Neuron (in vitro differentiated cells): ENCODE measurements around the gene RHD.
A peak's percentile ranks its signal among the peaks of the same experiment; 100 is the strongest.
"Not testable (repeated sequence)": the region's sequence is repeated elsewhere in the genome, so short reads cannot be mapped to it uniquely, and the experiment has no call there.

Experiments
- H2AFZ ChIP-seq: one replicate; pipeline ENCODE4 v1.6.1; 2013; ENCODE audit warnings: low read depth, mild to moderate bottlenecking, inconsistent platforms, low read length, moderate library complexity
- H3K27me3 ChIP-seq: one replicate; pipeline ENCODE4 v1.6.1; 2013; ENCODE audit warnings: low read length; ENCODE audit not compliant: insufficient read depth
- H3K36me3 ChIP-seq: one replicate; pipeline ENCODE4 v1.6.1; 2013; ENCODE audit warnings: low read length; ENCODE audit not compliant: insufficient read depth
- H3K4me1 ChIP-seq: one replicate; pipeline ENCODE4 v1.6.1; 2013; ENCODE audit warnings: low read length; ENCODE audit not compliant: insufficient read depth
- H3K4me3 ChIP-seq: 2 replicates; pipeline ENCODE4 v1.5.1; 2013; ENCODE audit warnings: mild to moderate bottlenecking, low read length, moderate library complexity
- H3K9me3 ChIP-seq: one replicate; pipeline ENCODE4 v1.6.1; 2013; ENCODE audit warnings: low read length

Gene RHD

DNA sequence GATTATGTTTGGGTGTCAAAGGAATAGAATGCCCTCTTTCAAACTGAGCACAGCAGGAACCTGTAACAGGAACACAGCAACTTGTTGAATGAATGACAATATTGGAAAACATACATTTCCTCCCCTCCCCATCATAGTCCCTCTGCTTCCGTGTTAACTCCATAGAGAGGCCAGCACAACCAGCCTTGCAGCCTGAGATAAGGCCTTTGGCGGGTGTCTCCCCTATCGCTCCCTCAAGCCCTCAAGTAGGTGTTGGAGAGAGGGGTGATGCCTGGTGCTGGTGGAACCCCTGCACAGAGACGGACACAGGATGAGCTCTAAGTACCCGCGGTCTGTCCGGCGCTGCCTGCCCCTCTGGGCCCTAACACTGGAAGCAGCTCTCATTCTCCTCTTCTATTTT lies at the start of gene RHD:
Gene RHD, plus strand, starts transcription at position 272 of the 400 bp plus-strand sequence. Its CDS starts 39 bp downstream, at position 311.
- H3K9me3 ChIP-seq, H3K4me1 ChIP-seq, H3K4me3 ChIP-seq, H2AFZ ChIP-seq, H3K36me3 ChIP-seq, H3K27me3 ChIP-seq: not testable (repeated sequence)

DNA sequence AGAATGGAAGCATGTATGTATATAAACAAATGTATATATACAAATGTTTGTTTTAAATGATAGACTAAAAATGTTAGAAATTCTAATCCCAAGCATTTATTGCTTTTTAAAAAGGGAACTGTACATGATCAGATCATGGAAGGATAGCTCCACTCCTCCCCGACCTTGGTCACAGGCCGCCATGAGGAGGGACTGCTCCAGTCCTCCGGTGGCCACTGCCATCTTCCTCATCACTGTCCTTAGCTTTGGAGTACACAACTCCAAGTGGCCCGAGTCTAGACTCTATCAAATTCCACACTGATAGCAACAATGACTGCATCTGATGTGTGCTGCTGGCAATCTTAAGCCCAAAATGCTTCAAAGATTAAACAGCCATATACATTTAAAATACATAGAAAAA lies 49.7 kb upstream of the RHD start:
- no peak overlapping the region for H2AFZ ChIP-seq
- no peaks in the 10 kb centered on the region for H3K9me3 ChIP-seq
- H3K4me3 ChIP-seq: no peak overlapping the region
- no peaks in the 10 kb centered on the region for H3K27me3 ChIP-seq
- peaks cover 57% of the 10 kb centered on the region for H3K36me3 ChIP-seq
- H3K4me1 ChIP-seq: no peaks in the 10 kb centered on the region

DNA sequence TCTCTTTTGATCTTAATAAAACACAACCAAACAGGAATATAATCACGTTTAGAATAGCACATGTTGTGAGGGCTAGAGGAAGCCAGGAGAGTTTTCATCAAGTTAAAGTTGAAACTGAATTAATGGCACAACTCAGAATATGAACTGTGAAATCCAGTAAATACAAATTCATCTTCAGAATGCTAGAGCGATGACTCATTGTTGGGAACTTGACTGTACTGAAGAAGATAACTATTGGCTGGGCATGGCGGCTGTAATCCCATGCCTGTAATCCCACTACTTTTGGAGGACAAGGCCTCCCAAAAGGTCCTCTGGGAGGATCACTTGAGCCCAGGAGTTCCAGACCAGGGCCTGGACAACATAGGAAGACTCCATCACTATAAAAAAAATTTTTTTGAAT lies 48.8 kb upstream of the RHD start:
- H3K4me3 ChIP-seq: no peak overlapping the region
- peaks cover 63% of the 10 kb centered on the region for H3K36me3 ChIP-seq
- no peaks in the 10 kb centered on the region for H3K4me1 ChIP-seq
- H3K27me3 ChIP-seq: no peaks in the 10 kb centered on the region
- H2AFZ ChIP-seq: no peak overlapping the region
- no peaks in the 10 kb centered on the region for H3K9me3 ChIP-seq

DNA sequence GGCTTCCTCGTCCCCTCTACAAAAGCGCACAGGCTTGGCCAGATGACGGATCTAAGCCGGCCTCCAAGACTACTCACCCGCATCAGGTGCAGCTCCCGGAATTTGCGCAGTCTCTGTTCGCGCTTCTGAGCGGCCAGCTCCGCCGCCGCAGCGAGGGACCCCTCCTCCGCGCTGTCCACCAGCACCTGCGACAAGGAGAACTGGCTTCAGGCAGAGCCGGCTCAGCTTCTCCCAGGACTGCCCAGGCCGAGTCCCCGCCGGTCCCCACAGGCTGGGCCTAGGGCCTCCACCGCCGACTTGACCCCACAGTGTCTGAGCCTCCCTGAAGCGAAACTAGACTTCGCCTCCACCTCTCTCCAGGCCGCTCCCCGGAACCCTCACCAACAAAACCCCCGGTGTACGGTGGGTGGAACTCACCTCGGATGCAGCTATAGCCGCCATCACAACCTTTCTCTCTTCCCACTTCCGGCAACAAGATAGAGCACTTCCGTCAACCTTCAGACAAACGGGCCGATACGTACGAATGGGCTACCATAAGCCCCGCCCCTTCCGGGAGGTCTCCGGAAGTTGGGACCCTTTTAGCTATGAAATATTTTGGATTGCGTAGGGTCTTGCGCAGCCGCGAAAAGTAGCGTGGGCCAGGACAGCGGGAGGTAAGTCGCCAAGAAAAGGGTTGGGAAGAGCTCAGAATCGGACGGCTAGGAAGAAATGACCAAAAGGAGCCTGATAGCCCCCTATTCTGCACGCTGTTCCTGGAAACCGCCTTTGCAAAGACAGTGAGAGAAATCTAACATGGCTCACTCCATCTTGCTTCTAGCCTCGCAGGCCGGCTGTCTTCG lies 40.1 kb upstream of the RHD start, which contains the start of gene SYF2:
Gene SYF2, minus strand, starts transcription at position 476 of the 839 bp plus-strand sequence. Its CDS starts 35 bp downstream, at position 441.
- peak within 1 kb of the TSS; percentile 10 for H2AFZ ChIP-seq
- H3K4me1 ChIP-seq: peaks cover 17% of the 10 kb centered on the region
- peak within 1 kb of the TSS; percentile 66 for H3K4me3 ChIP-seq
- no peaks in the 10 kb centered on the region for H3K9me3 ChIP-seq
- H3K27me3 ChIP-seq: no peaks in the 10 kb centered on the region
- peaks cover 28% of the 10 kb centered on the region for H3K36me3 ChIP-seq

DNA sequence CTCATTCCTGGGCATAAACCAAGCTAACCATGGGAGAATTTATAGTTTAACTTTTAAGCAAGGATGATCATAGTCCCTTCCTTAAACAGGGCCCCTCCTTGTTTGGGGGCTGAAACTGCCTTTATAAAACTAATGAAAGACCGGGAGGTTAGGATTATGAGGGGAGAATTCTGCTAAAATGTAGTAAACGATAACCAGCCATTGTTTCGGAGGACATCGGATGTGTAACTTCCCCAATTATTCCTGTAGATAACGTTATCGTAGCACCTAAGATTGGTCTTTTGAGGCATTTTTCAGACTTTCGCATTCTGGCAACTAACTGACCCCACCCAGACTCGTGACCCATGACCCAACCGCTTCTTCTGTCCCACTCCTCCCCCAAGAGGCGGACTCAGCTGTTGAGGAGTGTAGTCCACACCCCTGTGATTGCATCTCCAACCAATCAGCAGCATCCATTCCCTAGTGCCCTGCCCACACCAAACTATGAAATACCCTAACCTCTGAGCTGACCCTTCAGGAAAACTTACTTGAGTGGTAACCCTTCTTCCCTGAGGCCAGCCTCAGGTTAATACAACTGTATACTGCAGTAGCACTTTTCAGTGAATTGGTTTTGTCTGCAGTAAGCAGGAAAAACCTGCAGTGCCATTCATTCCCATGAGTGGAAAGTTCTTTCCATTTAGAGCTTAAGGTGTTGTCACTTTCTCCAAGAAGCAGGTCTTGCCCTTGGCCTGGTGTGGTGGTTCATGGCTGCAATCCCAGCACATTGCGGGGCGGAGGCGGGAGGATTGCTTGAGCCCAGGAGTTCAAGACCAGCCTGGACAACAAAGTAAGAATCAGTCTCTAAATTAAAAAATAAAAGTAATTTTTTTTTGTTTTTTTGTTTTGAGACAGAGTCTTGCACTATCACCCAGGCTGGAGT lies 39.2 kb upstream of the RHD start:
- no peak overlapping the region for H2AFZ ChIP-seq
- H3K4me1 ChIP-seq: peaks cover 17% of the 10 kb centered on the region
- peaks cover 20% of the 10 kb centered on the region for H3K36me3 ChIP-seq
- no peaks in the 10 kb centered on the region for H3K9me3 ChIP-seq
- no peaks in the 10 kb centered on the region for H3K27me3 ChIP-seq
- H3K4me3 ChIP-seq: peak overlapping the region; percentile 66

DNA sequence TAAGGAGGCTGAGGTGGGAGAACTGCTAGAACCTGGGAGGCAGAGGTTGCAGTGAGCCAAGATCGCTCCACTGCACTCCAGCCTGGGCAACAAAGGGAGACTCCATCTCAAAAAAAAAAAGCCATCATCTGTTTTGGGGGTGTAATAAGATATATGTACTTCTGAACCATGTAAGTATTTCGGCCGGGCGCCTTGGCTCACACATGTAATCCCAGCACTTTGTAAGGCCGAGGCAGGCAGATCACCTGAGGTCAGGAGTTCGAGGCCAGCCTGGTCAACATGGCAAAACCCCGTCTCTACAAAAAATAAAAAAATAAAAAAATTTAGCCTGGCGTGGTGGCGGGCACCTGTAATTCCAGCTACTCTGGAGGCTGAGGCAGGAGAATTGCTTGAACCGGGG lies 36.9 kb upstream of the RHD start:
- not testable (repeated sequence) for H3K4me3 ChIP-seq, H2AFZ ChIP-seq, H3K9me3 ChIP-seq, H3K27me3 ChIP-seq, H3K36me3 ChIP-seq
- peaks cover 19% of the 10 kb centered on the region for H3K4me1 ChIP-seq

DNA sequence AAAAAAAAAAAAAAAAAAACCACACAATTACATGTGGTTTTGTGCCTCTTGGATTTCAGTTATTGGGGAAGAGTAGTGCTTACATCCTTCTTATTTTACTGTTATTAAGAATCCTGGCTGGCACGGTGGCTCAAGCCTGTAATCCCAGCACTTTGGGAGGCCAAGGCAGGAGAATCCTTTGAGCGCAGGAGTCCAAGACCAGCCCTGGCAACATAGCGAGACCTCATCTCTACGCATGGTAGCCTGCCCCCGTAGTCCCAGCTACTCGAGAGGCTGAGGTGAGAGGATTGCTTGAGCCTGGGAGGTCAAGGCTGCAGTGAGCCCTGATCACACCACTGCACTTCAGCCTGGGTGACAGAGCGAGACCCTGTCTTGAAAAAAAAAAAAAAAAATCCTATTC lies 36.0 kb upstream of the RHD start:
- not testable (repeated sequence) for H3K36me3 ChIP-seq, H3K9me3 ChIP-seq, H2AFZ ChIP-seq, H3K4me3 ChIP-seq, H3K27me3 ChIP-seq
- peaks cover 19% of the 10 kb centered on the region for H3K4me1 ChIP-seq

DNA sequence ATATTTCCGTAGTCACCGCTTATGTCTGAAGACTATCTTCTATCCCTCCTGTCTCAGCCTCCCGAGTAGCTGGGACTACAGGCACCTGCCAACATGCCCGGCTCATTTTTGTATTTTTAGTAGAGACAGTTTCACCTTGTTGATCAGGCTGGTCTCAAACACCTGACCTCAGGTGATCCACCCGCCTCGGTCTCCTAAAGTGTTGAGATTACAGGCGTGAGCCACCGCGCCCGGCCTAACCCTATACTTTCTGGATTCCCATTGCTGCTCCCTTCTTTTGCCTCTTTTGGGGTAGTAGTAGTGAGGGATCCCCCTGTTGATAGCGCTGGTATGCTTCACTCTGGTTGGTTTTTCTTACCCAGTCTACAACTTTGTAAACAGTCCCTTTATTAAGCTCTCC lies 34.3 kb upstream of the RHD start:
- Histone ChIP-seq H3K4me1 (peaks cover 11% of the 10 kb centered on the region), H3K27me3 (no peaks in the 10 kb centered on the region), H3K4me3 (no peak overlapping the region), H3K36me3 (peaks cover 19% of the 10 kb centered on the region), H2AFZ (no peak overlapping the region), H3K9me3 (no peaks in the 10 kb centered on the region)

DNA sequence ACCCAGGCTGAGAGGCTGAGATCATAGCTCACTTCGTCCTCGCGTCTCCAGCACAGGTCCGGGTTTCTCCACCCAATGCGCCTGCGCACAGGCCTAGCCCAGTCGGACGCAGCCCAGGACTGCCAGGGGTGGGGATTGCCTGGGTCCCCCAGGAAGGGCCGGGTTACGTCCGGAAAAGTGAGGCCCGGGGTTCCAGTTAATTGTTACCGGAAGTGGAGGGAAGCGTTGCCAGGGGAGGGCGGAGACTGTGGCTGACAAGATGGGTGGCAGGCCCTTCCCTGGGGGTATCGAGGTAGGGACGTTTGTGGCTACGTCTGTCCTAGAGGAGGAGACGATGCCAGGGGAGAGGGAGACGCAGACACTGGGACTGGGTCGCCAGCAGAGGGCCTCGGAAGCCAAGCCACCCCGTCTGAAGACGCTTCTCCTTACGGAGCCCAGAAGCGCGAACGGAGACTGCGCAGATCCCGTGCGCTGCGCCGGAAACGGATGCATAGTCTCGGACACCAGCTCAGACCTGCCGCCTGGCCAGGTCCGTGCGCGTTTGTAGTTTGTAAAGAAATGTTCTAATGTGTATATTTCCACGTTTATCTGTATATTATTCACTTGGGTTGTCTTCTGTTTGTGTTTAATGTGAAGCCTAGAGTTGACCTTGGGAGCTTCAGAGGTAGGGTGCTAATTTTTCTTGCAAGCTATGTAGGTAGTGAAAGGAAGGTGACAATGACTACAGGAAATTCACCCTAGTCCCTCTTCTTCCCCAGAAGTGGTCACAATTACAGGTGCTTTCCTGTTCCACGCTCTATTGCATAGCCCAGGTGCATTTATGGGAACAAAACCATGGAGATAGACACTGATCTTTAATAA lies 32.4 kb upstream of the RHD start:
- Histone ChIP-seq H3K27me3 (no peaks in the 10 kb centered on the region), H3K36me3 (peaks cover 38% of the 10 kb centered on the region), H2AFZ (no peak overlapping the region), H3K9me3 (no peaks in the 10 kb centered on the region), H3K4me3 (peak overlapping the region; percentile 54), H3K4me1 (peaks cover 10% of the 10 kb centered on the region)

DNA sequence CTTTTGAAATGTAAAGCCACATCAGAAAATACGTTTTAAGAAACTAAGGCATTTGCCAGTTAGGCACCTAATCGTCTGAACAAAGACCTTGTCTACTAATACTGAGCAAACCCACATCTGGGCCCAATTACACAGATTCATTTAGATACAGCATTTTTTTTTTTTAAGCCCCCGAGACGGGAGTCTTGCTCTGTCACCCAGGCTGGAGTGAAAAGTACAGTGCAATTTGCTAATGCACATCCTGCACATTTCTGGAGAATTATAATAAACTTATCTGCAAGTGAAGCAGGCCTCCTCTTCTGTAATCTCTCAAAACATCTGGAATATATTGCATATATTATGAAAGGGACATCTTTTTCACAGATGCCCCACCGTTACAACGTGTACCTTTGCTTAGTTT lies 28.4 kb upstream of the RHD start:
- Histone ChIP-seq H2AFZ (no peak overlapping the region), H3K4me3 (no peak overlapping the region), H3K27me3 (no peaks in the 10 kb centered on the region), H3K36me3 (peaks cover 44% of the 10 kb centered on the region), H3K9me3 (no peaks in the 10 kb centered on the region), H3K4me1 (peaks cover 26% of the 10 kb centered on the region)

DNA sequence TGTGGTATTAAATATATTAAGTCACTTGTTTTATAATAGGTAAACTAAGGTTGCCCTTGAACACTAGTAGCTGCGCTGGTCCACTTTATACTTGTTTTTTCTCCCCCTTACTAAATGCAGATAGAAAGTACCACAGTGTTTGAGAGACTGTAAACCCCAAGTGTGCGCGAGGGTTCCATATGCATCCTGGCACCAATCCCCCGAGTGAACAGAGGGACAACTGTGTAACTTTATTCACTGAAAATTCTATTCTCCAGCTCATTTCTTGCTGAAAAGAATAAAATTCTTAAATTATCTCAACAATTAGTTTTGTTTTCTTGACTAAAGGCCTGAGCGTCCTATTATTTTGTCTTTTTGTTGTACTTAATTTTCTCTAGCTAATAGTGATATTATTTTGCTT lies 26.9 kb upstream of the RHD start:
- Histone ChIP-seq H2AFZ (no peak overlapping the region), H3K36me3 (peaks cover 44% of the 10 kb centered on the region), H3K27me3 (no peaks in the 10 kb centered on the region), H3K9me3 (no peaks in the 10 kb centered on the region), H3K4me1 (peaks cover 24% of the 10 kb centered on the region), H3K4me3 (peak overlapping the region; percentile 69)

DNA sequence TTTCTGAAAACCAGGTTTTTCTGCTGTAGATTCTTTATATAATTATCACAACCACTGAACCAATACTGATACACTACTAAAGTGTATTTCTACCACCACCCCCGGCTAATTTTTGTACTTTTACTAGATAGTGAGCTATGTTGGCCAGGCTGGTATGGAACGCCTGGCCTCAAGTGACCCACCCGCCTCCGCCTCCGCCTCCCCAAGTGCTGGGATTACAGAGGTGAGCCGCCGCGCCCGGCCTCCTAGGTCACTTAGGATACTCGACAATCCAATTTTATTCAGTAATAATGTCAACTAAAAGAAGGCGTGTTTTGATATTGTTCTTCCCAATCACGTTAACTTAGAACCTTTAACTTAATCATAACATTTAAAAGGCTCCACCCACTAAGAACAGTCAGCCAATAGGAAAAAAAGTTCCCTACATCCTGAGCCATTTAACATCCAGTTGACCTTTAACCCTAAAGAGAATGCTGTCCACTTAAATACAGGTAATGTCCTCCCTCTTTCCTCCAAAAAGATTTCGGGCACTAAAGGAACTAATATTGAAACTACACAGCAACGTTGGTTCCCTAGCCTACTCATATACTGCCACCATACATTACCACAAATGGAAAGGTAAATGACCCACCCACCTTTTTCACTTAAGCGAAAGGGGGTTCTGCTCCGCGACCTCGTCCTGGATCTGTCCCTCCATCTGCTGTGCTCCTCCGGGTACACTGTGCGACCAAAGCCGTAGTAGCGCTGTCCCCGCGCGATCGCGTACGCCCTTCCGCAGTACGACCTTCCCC lies 26.3 kb upstream of the RHD start:
- Histone ChIP-seq H3K27me3 (no peaks in the 10 kb centered on the region), H3K4me3 (peak overlapping the region; percentile 69), H3K36me3 (peaks cover 39% of the 10 kb centered on the region), H2AFZ (no peak overlapping the region), H3K9me3 (no peaks in the 10 kb centered on the region), H3K4me1 (peaks cover 20% of the 10 kb centered on the region)
